ENCODE results near the gene OR2T11. TPM values are rescaled to one million over a fixed set of nuclear protein-coding genes. Genes with fewer than 3 reads are reported as not detected.
"Not testable (repeated sequence)": the region's sequence is repeated elsewhere in the genome, so short reads cannot be mapped to it uniquely, and the experiment has no call there.

OR2T11 gene
- total RNA-seq, 1 experiment from 2014 or later = not detected

DNA sequence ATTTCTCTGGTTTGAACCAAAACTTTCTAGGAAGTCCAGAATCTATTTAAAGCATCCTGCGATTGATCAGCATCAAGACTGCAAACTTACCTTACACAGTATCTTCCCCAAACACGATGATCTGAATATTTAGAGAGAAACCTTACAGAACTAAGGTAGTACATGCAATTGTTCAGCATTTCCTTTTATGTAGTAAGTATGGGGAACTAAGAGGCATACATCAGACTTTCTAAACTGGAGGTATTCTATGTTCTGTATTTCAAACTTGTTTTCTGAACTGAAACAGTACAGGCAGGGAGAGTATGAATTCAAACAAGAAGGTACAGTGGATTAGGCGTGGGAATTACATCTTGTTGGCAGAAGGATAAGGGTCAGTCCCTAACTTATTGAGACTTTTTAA, 20.5 kb upstream of the OR2T11 start, which contains the start of gene OR2T27:
OR2T27 (minus strand) TSS at position 175 of the 400 bp plus-strand sequence. CDS start 4,644 bp downstream, outside the sequence.
- H3K4me1 ChIP-seq (ENCODE audit: insufficient read depth, low read length, poor library complexity, severe bottlenecking); CTCF ChIA-PET; H3K27me3 ChIP-seq (replicated peaks; ENCODE audit: insufficient read depth, low read depth, low read length, poor library complexity); H3K27ac ChIP-seq (ENCODE audit: low read depth, low read length, poor library complexity, severe bottlenecking); H3K4me3 ChIP-seq (ENCODE audit: low read depth, low read length, poor library complexity, severe bottlenecking); BruUV-seq (replicated peaks); H3K36me3 ChIP-seq (ENCODE audit: insufficient read depth, low read length, poor library complexity, severe bottlenecking); POLR2A ChIA-PET (ENCODE audit: low non-redundant PET); DNase-seq (ENCODE audit: low spot score); intact Hi-C loops (cut with micrococcal nuclease; ENCODE audit: unreplicated experiment); H3K9me3 ChIP-seq (ENCODE audit: low read depth, low read length, poor library complexity, severe bottlenecking): not testable (repeated sequence)

DNA sequence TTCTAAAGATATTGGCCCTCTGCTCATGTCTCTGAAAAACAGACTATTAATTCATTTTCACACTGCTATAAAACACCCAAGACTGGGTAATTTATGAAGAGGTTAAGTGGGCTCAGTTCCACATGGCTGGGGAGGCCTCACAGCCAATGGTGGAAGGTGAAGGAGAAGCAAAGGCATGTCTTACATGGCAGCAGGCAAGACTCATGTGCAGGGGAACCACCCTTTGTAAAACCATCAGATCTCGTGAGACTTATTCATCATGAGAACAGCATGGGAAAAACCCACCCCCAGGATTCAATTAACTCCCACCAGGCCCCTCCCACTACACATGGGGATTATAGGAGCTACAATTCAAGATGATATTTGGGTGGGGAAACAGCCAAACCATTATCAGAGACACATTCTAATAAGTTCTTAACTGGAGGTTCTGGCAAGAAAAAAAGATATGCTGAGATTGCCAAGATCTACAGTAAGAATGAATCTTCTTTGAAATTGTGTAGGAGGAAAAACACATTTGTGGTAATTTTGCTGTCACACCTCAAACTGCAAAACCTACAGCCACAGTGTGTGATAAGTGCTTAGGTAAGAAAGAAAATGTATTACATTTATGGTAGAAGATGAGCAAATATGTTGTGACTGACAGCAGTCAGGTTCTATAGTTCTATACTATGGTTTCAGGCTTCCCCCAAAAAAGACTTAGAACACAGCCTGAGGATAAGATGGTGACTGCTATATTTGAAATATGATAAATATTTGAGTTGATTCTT, 14.1 kb upstream of the OR2T11 start:
- H3K4me1 ChIP-seq (ENCODE audit: insufficient read depth, low read length, poor library complexity, severe bottlenecking); H3K27me3 ChIP-seq (replicated peaks; ENCODE audit: insufficient read depth, low read depth, low read length, poor library complexity); H3K9me3 ChIP-seq (ENCODE audit: low read depth, low read length, poor library complexity, severe bottlenecking); H3K27ac ChIP-seq (ENCODE audit: low read depth, low read length, poor library complexity, severe bottlenecking); BruUV-seq (replicated peaks); H3K4me3 ChIP-seq (ENCODE audit: low read depth, low read length, poor library complexity, severe bottlenecking); H3K36me3 ChIP-seq (ENCODE audit: insufficient read depth, low read length, poor library complexity, severe bottlenecking); intact Hi-C loops (cut with micrococcal nuclease; ENCODE audit: unreplicated experiment); DNase-seq (ENCODE audit: low spot score); CTCF ChIA-PET; POLR2A ChIA-PET (ENCODE audit: low non-redundant PET): not testable (repeated sequence)

DNA sequence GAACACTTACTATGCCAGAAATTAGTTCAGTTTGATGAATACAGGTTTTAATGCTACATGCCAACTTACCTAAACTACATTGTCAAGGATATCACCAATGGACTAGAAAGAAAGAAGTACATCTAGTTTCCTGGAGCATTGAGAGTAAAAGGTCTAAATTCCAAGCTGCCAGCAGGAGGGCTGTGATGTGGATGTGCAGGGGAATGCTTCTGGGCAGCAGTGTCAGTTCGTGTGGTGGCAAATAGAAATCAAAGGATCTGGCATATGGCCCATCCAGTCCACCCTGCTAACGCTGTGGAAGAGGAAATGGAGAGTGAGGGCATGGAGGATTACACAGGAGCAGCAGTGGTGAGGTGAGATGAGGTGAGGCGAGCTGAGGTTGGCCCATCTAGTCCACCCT, 10.3 kb upstream of the OR2T11 start, which contains the start of gene OR2T35:
OR2T35 (minus strand) TSS at position 101 of the 400 bp plus-strand sequence. CDS start 6,020 bp downstream, outside the sequence.
- H3K27me3 ChIP-seq (replicated peaks; ENCODE audit: insufficient read depth, low read depth, low read length, poor library complexity); H3K9me3 ChIP-seq (ENCODE audit: low read depth, low read length, poor library complexity, severe bottlenecking); POLR2A ChIA-PET (ENCODE audit: low non-redundant PET); DNase-seq (ENCODE audit: low spot score); BruUV-seq (replicated peaks); H3K36me3 ChIP-seq (ENCODE audit: insufficient read depth, low read length, poor library complexity, severe bottlenecking); H3K4me3 ChIP-seq (ENCODE audit: low read depth, low read length, poor library complexity, severe bottlenecking); CTCF ChIA-PET; intact Hi-C loops (cut with micrococcal nuclease; ENCODE audit: unreplicated experiment); H3K27ac ChIP-seq (ENCODE audit: low read depth, low read length, poor library complexity, severe bottlenecking); H3K4me1 ChIP-seq (ENCODE audit: insufficient read depth, low read length, poor library complexity, severe bottlenecking): not testable (repeated sequence)

DNA sequence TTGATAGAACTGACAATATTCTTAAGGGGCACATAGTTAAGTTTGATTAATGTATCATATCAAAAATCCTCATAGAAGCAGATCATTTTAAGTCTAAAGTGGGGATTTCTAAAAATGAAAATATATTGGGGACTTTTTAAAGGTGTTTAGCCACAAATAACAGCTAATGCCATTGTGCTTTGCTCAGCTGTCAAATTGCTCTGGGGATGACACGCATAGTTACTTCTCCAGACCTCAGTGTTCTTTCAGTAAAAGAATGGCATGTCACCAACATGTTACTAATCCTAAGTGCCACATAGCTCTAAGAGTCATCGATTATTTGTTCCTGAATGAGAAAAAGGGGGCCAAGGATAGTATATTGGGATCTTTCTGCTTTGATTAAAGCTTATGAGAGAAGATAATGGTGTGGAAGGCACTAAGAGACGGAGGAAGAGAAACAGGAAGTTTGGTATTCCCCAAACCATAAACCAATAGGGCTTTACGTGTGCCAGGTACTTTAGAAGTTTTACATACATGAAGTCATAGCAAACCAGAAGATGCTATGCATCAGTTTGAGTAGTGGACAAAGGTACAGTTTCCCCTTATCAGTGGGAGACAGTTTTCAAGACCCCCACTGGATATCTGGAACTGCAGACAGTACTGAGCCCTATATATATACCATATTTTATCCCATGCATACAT, 8.2 kb upstream of the OR2T11 start:
- DNase-seq (ENCODE audit: low spot score); H3K27me3 ChIP-seq (replicated peaks; ENCODE audit: insufficient read depth, low read depth, low read length, poor library complexity); H3K27ac ChIP-seq (ENCODE audit: low read depth, low read length, poor library complexity, severe bottlenecking); H3K4me1 ChIP-seq (ENCODE audit: insufficient read depth, low read length, poor library complexity, severe bottlenecking); intact Hi-C loops (cut with micrococcal nuclease; ENCODE audit: unreplicated experiment); BruUV-seq (replicated peaks); POLR2A ChIA-PET (ENCODE audit: low non-redundant PET); H3K4me3 ChIP-seq (ENCODE audit: low read depth, low read length, poor library complexity, severe bottlenecking); H3K9me3 ChIP-seq (ENCODE audit: low read depth, low read length, poor library complexity, severe bottlenecking); CTCF ChIA-PET; H3K36me3 ChIP-seq (ENCODE audit: insufficient read depth, low read length, poor library complexity, severe bottlenecking): not testable (repeated sequence)

DNA sequence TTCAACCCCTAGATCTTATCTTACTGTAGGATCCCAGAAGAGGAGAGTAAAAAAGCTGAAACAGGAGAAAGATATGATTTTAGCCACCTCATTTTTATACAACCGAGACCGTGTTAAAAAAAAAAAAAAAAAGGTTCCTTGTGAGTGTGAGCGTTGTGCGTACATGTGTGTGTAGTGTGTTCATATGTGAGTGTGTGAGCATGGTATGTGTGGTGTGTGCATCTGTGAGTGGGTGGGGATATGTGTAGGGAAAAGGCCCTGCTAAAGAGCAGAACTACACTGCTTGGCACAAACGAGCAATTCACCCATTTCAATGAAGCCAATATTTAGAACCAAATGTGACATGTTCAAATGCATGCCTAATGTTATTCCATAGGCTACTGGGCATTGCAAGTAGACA, 6.7 kb upstream of the OR2T11 start:
- H3K4me3 ChIP-seq (ENCODE audit: low read depth, low read length, poor library complexity, severe bottlenecking); H3K9me3 ChIP-seq (ENCODE audit: low read depth, low read length, poor library complexity, severe bottlenecking); H3K27ac ChIP-seq (ENCODE audit: low read depth, low read length, poor library complexity, severe bottlenecking); CTCF ChIA-PET; intact Hi-C loops (cut with micrococcal nuclease; ENCODE audit: unreplicated experiment); H3K4me1 ChIP-seq (ENCODE audit: insufficient read depth, low read length, poor library complexity, severe bottlenecking); H3K27me3 ChIP-seq (replicated peaks; ENCODE audit: insufficient read depth, low read depth, low read length, poor library complexity); POLR2A ChIA-PET (ENCODE audit: low non-redundant PET); DNase-seq (ENCODE audit: low spot score); H3K36me3 ChIP-seq (ENCODE audit: insufficient read depth, low read length, poor library complexity, severe bottlenecking); BruUV-seq (replicated peaks): not testable (repeated sequence)

GRCh38 chr1:248640906-248641305, 6.0 kb upstream of the OR2T11 start:
- POLR2A ChIA-PET (ENCODE audit: low non-redundant PET) = not testable (repeated sequence)

GRCh38 chr1:248639652-248640051, 4.8 kb upstream of the OR2T11 start:
- intact Hi-C loops (cut with micrococcal nuclease; ENCODE audit: unreplicated experiment); DNase-seq (ENCODE audit: low spot score); H3K27me3 ChIP-seq (replicated peaks; ENCODE audit: insufficient read depth, low read depth, low read length, poor library complexity); H3K4me1 ChIP-seq (ENCODE audit: insufficient read depth, low read length, poor library complexity, severe bottlenecking); H3K36me3 ChIP-seq (ENCODE audit: insufficient read depth, low read length, poor library complexity, severe bottlenecking); H3K9me3 ChIP-seq (ENCODE audit: low read depth, low read length, poor library complexity, severe bottlenecking); CTCF ChIA-PET; BruUV-seq (replicated peaks); POLR2A ChIA-PET (ENCODE audit: low non-redundant PET); H3K27ac ChIP-seq (ENCODE audit: low read depth, low read length, poor library complexity, severe bottlenecking); H3K4me3 ChIP-seq (ENCODE audit: low read depth, low read length, poor library complexity, severe bottlenecking): not testable (repeated sequence)

More at GRCh38 chr1:248640906-248641305, 6.0 kb upstream of the OR2T11 start:
- H3K27ac ChIP-seq (ENCODE audit: low read depth, low read length, poor library complexity, severe bottlenecking); H3K27me3 ChIP-seq (replicated peaks; ENCODE audit: insufficient read depth, low read depth, low read length, poor library complexity); BruUV-seq (replicated peaks); CTCF ChIA-PET; H3K36me3 ChIP-seq (ENCODE audit: insufficient read depth, low read length, poor library complexity, severe bottlenecking); H3K9me3 ChIP-seq (ENCODE audit: low read depth, low read length, poor library complexity, severe bottlenecking); H3K4me3 ChIP-seq (ENCODE audit: low read depth, low read length, poor library complexity, severe bottlenecking); DNase-seq (ENCODE audit: low spot score); H3K4me1 ChIP-seq (ENCODE audit: insufficient read depth, low read length, poor library complexity, severe bottlenecking); intact Hi-C loops (cut with micrococcal nuclease; ENCODE audit: unreplicated experiment): not testable (repeated sequence)

All from A673 (cell line).